Measurements from ENCODE around the gene PRPF40B.

- TF ChIP-seq POLR2A (IDR thresholded peaks at IDR 0.05) = no peak
- TF ChIP-seq, protein P1, sequence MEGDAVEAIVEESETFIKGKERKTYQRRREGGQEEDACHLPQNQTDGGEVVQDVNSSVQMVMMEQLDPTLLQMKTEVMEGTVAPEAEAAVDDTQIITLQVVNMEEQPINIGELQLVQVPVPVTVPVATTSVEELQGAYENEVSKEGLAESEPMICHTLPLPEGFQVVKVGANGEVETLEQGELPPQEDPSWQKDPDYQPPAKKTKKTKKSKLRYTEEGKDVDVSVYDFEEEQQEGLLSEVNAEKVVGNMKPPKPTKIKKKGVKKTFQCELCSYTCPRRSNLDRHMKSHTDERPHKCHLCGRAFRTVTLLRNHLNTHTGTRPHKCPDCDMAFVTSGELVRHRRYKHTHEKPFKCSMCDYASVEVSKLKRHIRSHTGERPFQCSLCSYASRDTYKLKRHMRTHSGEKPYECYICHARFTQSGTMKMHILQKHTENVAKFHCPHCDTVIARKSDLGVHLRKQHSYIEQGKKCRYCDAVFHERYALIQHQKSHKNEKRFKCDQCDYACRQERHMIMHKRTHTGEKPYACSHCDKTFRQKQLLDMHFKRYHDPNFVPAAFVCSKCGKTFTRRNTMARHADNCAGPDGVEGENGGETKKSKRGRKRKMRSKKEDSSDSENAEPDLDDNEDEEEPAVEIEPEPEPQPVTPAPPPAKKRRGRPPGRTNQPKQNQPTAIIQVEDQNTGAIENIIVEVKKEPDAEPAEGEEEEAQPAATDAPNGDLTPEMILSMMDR (IDR thresholded peaks at IDR 0.05) = no peak
These were observed 3.5 kb downstream of the PRPF40B start for GRCh38 chr12:49626836-49627235.
